H9 (cell line): Measurements from ENCODE around the gene PODNL1. TPM values are rescaled to one million over a fixed set of nuclear protein-coding genes. Genes with fewer than 3 reads are reported as not detected.
A peak's percentile ranks its signal among the peaks of the same experiment; 100 is the strongest.

Experiments used
- DNase-seq: peaks from one replicate; pipeline ENCODE4 v3.0.0-alpha.2; 2017
- H2AFZ ChIP-seq: one replicate; pipeline ENCODE4 v1.6.1; 2013; ENCODE audit warnings: mild to moderate bottlenecking, low read length, control low read depth, moderate library complexity
- H2AK5ac ChIP-seq: 2 replicates; pipeline ENCODE4 v1.6.1; 2013; ENCODE audit warnings: low read length, control low read depth, mixed read lengths; ENCODE audit not compliant: insufficient read length
- H2BK120ac ChIP-seq: one replicate; pipeline ENCODE4 v1.6.1; 2013; ENCODE audit warnings: low read depth, mild to moderate bottlenecking, low read length, control low read depth, inconsistent platforms; ENCODE audit not compliant: poor library complexity, severe bottlenecking
- H2BK12ac ChIP-seq: 2 replicates; pipeline ENCODE4 v1.6.1; 2013; ENCODE audit warnings: low read length, control low read depth, mixed read lengths, low read depth; ENCODE audit not compliant: insufficient read length
- H2BK15ac ChIP-seq: 2 replicates; pipeline ENCODE4 v1.6.1; 2013; ENCODE audit warnings: low read depth, low read length, control low read depth
- H2BK20ac ChIP-seq: one replicate; pipeline ENCODE4 v1.6.1; 2013; ENCODE audit warnings: low read depth, mild to moderate bottlenecking, low read length, control low read depth, inconsistent platforms; ENCODE audit not compliant: poor library complexity, severe bottlenecking
- H2BK5ac ChIP-seq: 2 replicates; pipeline ENCODE4 v1.6.1; 2013; ENCODE audit warnings: low read length, control low read depth, mixed read lengths; ENCODE audit not compliant: insufficient read length
- H3K14ac ChIP-seq: 2 replicates; pipeline ENCODE4 v1.6.1; 2013; ENCODE audit warnings: low read length, control low read depth; ENCODE audit not compliant: insufficient read depth
- H3K18ac ChIP-seq: 2 replicates; pipeline ENCODE4 v1.6.1; 2013; ENCODE audit warnings: low read depth, mild to moderate bottlenecking, mixed read lengths, low read length, control low read depth; ENCODE audit not compliant: insufficient read length
- H3K23ac ChIP-seq: 2 replicates; pipeline ENCODE4 v1.6.1; 2013; ENCODE audit warnings: low read length, control low read depth, mixed read lengths, low read depth; ENCODE audit not compliant: insufficient read length
- H3K23me2 ChIP-seq: 2 replicates; pipeline ENCODE4 v1.6.1; 2013; ENCODE audit warnings: low read depth, mild to moderate bottlenecking, mixed read lengths, low read length, control low read depth; ENCODE audit not compliant: insufficient read length, poor library complexity, severe bottlenecking
- H3K27ac ChIP-seq: 2 replicates; pipeline ENCODE4 v1.5.1; 2013; ENCODE audit warnings: low read length, control low read depth, mixed read lengths, low read depth; ENCODE audit not compliant: insufficient read length
- H3K27me3 ChIP-seq: 2 replicates; pipeline ENCODE4 v1.6.1; 2013; ENCODE audit warnings: low read length, control low read depth, inconsistent platforms; ENCODE audit not compliant: insufficient read depth
- H3K4ac ChIP-seq: 2 replicates; pipeline ENCODE4 v1.6.1; 2013; ENCODE audit warnings: low read depth, mild to moderate bottlenecking, control low read depth, inconsistent platforms, low read length, moderate library complexity
- H3K4me1 ChIP-seq: 2 replicates; pipeline ENCODE4 v1.6.1; 2013; ENCODE audit warnings: low read length, control low read depth, inconsistent platforms; ENCODE audit not compliant: insufficient read depth
- H3K4me2 ChIP-seq: 2 replicates; pipeline ENCODE4 v1.6.1; 2013; ENCODE audit warnings: low read length, control low read depth, mixed read lengths; ENCODE audit not compliant: insufficient read length, insufficient read depth
- H3K56ac ChIP-seq: 2 replicates; pipeline ENCODE4 v1.6.1; 2013; ENCODE audit warnings: low read depth, mild to moderate bottlenecking, mixed read lengths, low read length, control low read depth; ENCODE audit not compliant: insufficient read length
- H3K79me1 ChIP-seq: 2 replicates; pipeline ENCODE4 v1.6.1; 2013; ENCODE audit warnings: low read depth, mild to moderate bottlenecking, moderate library complexity, low read length, control low read depth, inconsistent platforms; ENCODE audit not compliant: insufficient read depth, poor library complexity, severe bottlenecking
- H3K79me2 ChIP-seq: 2 replicates; pipeline ENCODE4 v1.6.1; 2013; ENCODE audit warnings: low read length, control low read depth, inconsistent platforms; ENCODE audit not compliant: insufficient read depth
- H3K9ac ChIP-seq: 2 replicates; pipeline ENCODE4 v1.6.1; 2013; ENCODE audit warnings: low read length, control low read depth, mixed read lengths; ENCODE audit not compliant: insufficient read length; ENCODE audit errors: extremely low read depth
- H3K9me3 ChIP-seq: one replicate; pipeline ENCODE4 v1.6.1; 2013; ENCODE audit warnings: low read depth, low read length, inconsistent platforms; ENCODE audit not compliant: control insufficient read depth
- H3T11ph ChIP-seq: one replicate; pipeline ENCODE4 v1.6.1; 2013; ENCODE audit warnings: mild to moderate bottlenecking, low read length, control low read depth, inconsistent platforms
- H4K20me1 ChIP-seq: one replicate; pipeline ENCODE4 v1.6.1; 2013; ENCODE audit not compliant: control insufficient read depth, insufficient read length, insufficient read depth
- H4K5ac ChIP-seq: 2 replicates; pipeline ENCODE4 v1.6.1; 2013; ENCODE audit warnings: low read depth, mild to moderate bottlenecking, mixed read lengths, low read length, control low read depth; ENCODE audit not compliant: insufficient read length
- H4K8ac ChIP-seq: replicated peaks from 2 replicates; pipeline ENCODE4 v1.6.1; 2013; ENCODE audit warnings: low read length, control low read depth, mixed read lengths, low read depth; ENCODE audit not compliant: insufficient read length
- H4K91ac ChIP-seq: 2 replicates; pipeline ENCODE4 v1.6.1; 2013; ENCODE audit warnings: low read depth, mild to moderate bottlenecking, moderate library complexity, mixed read lengths, low read length, control low read depth; ENCODE audit not compliant: insufficient read length
- H3K27ac Mint-ChIP-seq, 3 experiments: 2 replicates in 2 of 3; 3 replicates in 1 of 3; pipeline ENCODE4 v1.8.0; 2020 to 2021; ENCODE audit warnings: mixed read lengths in 3 of 3, mild to moderate bottlenecking in 1 of 3, moderate library complexity in 1 of 3
- H3K27me3 Mint-ChIP-seq: 2 replicates; pipeline ENCODE4 v1.8.0; 2021; ENCODE audit warnings: low read depth, mild to moderate bottlenecking, moderate library complexity, mixed read lengths
- H3K36me3 Mint-ChIP-seq, 3 experiments: 2 replicates in 2 of 3; 3 replicates in 1 of 3; pipeline ENCODE4 v1.8.0; 2020 to 2021; ENCODE audit warnings: low read depth in 3 of 3, mixed read lengths in 3 of 3; ENCODE audit not compliant: insufficient read depth in 1 of 3
- H3K4me1 Mint-ChIP-seq, 2 experiments: 2 replicates each; pipeline ENCODE4 v1.8.0; 2020; ENCODE audit warnings: mixed read lengths in 2 of 2
- H3K4me3 Mint-ChIP-seq, 2 experiments: 2 replicates in 1 of 2; 3 replicates in 1 of 2; pipeline ENCODE4 v1.8.0; 2020 to 2021; ENCODE audit warnings: mild to moderate bottlenecking in 2 of 2, mixed read lengths in 2 of 2, moderate library complexity in 1 of 2
- H3K9me3 Mint-ChIP-seq, 2 experiments: 2 replicates in 1 of 2; 3 replicates in 1 of 2; pipeline ENCODE4 v1.8.0; 2020; ENCODE audit warnings: mild to moderate bottlenecking in 2 of 2, mixed read lengths in 2 of 2, moderate library complexity in 1 of 2
- CTCF ChIP-seq: fragments of 200-600 bp; sonication (generic); conservative IDR thresholded peaks from 3 replicates; pipeline ENCODE4 v1.8.0; 2021; ENCODE audit warnings: antibody characterized with exemption, mild to moderate bottlenecking
- WGBS: extraction: QIAGEN DNeasy Blood & Tissue Kit; methylation state at CpG from one replicate; pipeline ENCODE4 v1.1.7; 2013; ENCODE audit warnings: missing lambda C conversion rate, low lambda C conversion rate, mixed read lengths; ENCODE audit not compliant: insufficient read length; ENCODE audit errors: extremely low coverage; 5-methylcytosine and 5-hydroxymethylcytosine counted together
- total RNA-seq: library from RNA; stranded (reverse); gene quantifications from 2 replicates; pipeline ENCODE4 v1.2.1, GENCODE V29; 2021

Gene PODNL1
- total RNA-seq, 1 experiment from 2014 or later = 0.68 TPM

- no peak overlapping the region for H3K4ac ChIP-seq
- Mint-ChIP-seq H3K27me3 (peaks cover 14% of the 10 kb centered on the region), H3K4me3 (no peak overlapping the region), H3K9me3 (peaks cover 0 to 2% of the 10 kb centered on the region in 2 experiments; a peak in 2 of 5 replicates), H3K27ac (no peak overlapping the region), H3K4me1 (peaks cover 9 to 10% of the 10 kb centered on the region in 2 experiments), H3K36me3 (peaks cover 0 to 2% (median 0%) of the 10 kb centered on the region in 3 experiments; a peak in 2 of 7 replicates)
- H2BK12ac ChIP-seq = no peak overlapping the region
- peak; percentile 60; the same call in 2 of the 3 replicates for TF ChIP-seq CTCF
- no peak overlapping the region for H2AFZ ChIP-seq
- WGBS = no CpG with 5 or more reads among the region's 4 CpGs
- H3K9me3 ChIP-seq = no peaks in the 10 kb centered on the region
- no peak overlapping the region for H2BK15ac ChIP-seq
- peaks cover 10% of the 10 kb centered on the region for H3K23me2 ChIP-seq
- no peak overlapping the region for H2AK5ac ChIP-seq
- DNase-seq = no peak
- no peak overlapping the region for H2BK120ac ChIP-seq
- no peak overlapping the region for H4K91ac ChIP-seq
- no peak overlapping the region for H3K27ac ChIP-seq
- no peak overlapping the region for H3K14ac ChIP-seq
- H3K56ac ChIP-seq = no peak overlapping the region
- H3K79me2 ChIP-seq = no peaks in the 10 kb centered on the region
- no peak overlapping the region for H4K5ac ChIP-seq
- no peak overlapping the region for H3K23ac ChIP-seq
- H3K9ac ChIP-seq = no peak overlapping the region
- H3K4me1 ChIP-seq = no peaks in the 10 kb centered on the region
- H4K20me1 ChIP-seq = no peaks in the 10 kb centered on the region
- no peak overlapping the region for H2BK20ac ChIP-seq
- H2BK5ac ChIP-seq = no peak overlapping the region
- no peaks in the 10 kb centered on the region for H3K79me1 ChIP-seq
- H3T11ph ChIP-seq = no peak overlapping the region
- no peaks in the 10 kb centered on the region for H3K27me3 ChIP-seq
- H3K18ac ChIP-seq = no peak overlapping the region
- H4K8ac ChIP-seq = no peak overlapping the region
- H3K4me2 ChIP-seq = no peak overlapping the region
Measured at GRCh38 chr19:13902993-13903555, 35.1 kb downstream of the PODNL1 start.
